Measurements from ENCODE around the gene SMCR8. TPM values are rescaled to one million over a fixed set of nuclear protein-coding genes. Genes with fewer than 3 reads are reported as not detected.

The SMCR8 gene
- total and polyA plus RNA-seq, 9 of the 15 experiments (the other 6 are each of a cell fraction or from before 2014, with no cell fraction given), result 0.25 to 8.8 (median 4.9) TPM

- peaks cover 50% of the 10 kb centered on the region; the same call in 2 of the 3 replicates for H3K36me3 ChIP-seq (ENCODE audit: control insufficient read depth, insufficient read depth, low read length)
- intact Hi-C loops (cut with micrococcal nuclease) (loop anchor here (10.0 kb wide), 1 partner anchor 181 kb away; no protein-coding TSS in a partner anchor), in situ Hi-C loops (cut with MboI) (no loop called here)
- ChIA-PET CTCF (ENCODE audit: low intra/inter-chr PET ratio) (no interaction called here), POLR2A (no interaction called here)
- TF ChIP-seq SAP30 (IDR thresholded peaks at IDR 0.05; ENCODE audit: borderline replicate concordance, insufficient read depth, low read depth, low read length, poor library complexity, severe bottlenecking) (no peak), TCFL5 (CRISPR knock-in tag; conservative IDR thresholded peaks at IDR 0.05) (no peak), MCM7 (IDR thresholded peaks at IDR 0.05) (no peak), ZNF518B (CRISPR knock-in tag; IDR thresholded peaks at IDR 0.05) (no peak), E2F4 (CRISPR knock-in tag; IDR thresholded peaks at IDR 0.05; ENCODE audit: low read depth) (no peak), SMAD4 (CRISPR knock-in tag; conservative IDR thresholded peaks at IDR 0.05) (no peak), XRCC4 (IDR thresholded peaks at IDR 0.05; ENCODE audit: extremely low read depth, insufficient read depth, insufficient read length) (no peak), BHLHE40 (IDR thresholded peaks at IDR 0.05; ENCODE audit: low read length) (no peak)
- H3K27me3 ChIP-seq (ENCODE audit: control insufficient read depth in 2 of 2, insufficient read depth in 2 of 2, low read length in 2 of 2), result no peaks in the 10 kb centered on the region
- no peak overlapping the region for H3K4me2 ChIP-seq (ENCODE audit: insufficient read depth, low read length)
- no peaks in the 10 kb centered on the region for H3K9me3 ChIP-seq (replicated peaks; ENCODE audit: control insufficient read depth, insufficient read depth, low read depth, low read length)
- peaks cover 0 to 5% of the 10 kb centered on the region in 2 experiments; a peak in 2 of 5 replicates for H3K4me1 ChIP-seq (replicated peaks in 1 of 2; ENCODE audit: control insufficient read depth in 2 of 2, insufficient read depth in 2 of 2, low read length in 2 of 2)
- no peaks in the 10 kb centered on the region for H4K20me1 ChIP-seq (replicated peaks; ENCODE audit: control insufficient read depth, insufficient read depth, low read length)
- no peak overlapping the region for H3K27ac ChIP-seq (ENCODE audit: extremely low read depth, low read depth, low read length)
- no peak overlapping the region for H3K9ac ChIP-seq (ENCODE audit: insufficient read depth in 1 of 2, low read depth in 2 of 2, low read length in 2 of 2)
- no peak overlapping the region for H3K4me3 ChIP-seq
- 96% methylated on average over 2 of the region's 2 CpGs for WGBS (ENCODE audit: insufficient coverage, low coverage, missing lambda C conversion rate)
- no peaks in the 10 kb centered on the region for H3K9me1 ChIP-seq (ENCODE audit: control insufficient read depth, insufficient read depth, low read length)
- no TSS peak for BruUV-seq (replicated peaks)
- FAIRE-seq, result no peak
- ATAC-seq, result no peak
- no peaks in the 10 kb centered on the region for H3K79me2 ChIP-seq (ENCODE audit: control insufficient read depth, insufficient read depth, low read length)
- no peak for DNase-seq (ENCODE audit: extremely low read depth in 1 of 4, low spot score in 3 of 4)
- no peak overlapping the region for H2AFZ ChIP-seq (ENCODE audit: low read depth, low read length)
Measured at GRCh38 chr17:18326039-18326438, 10.9 kb downstream of the SMCR8 start.

Data from K562 (cell line).